Left kidney (tissue), 2 donors: ENCODE measurements around the gene LEF1. TPM values are rescaled to one million over a fixed set of nuclear protein-coding genes. Genes with fewer than 3 reads are reported as not detected.

ENCODE experiments used
- DNase-seq: peaks from one replicate; pipeline ENCODE4 v3.0.0-alpha.2; 2013
- polyA plus RNA-seq: library from polyadenylated mRNA; unstranded; fragments of 120-200 nt; gene quantifications from one replicate; pipeline ENCODE4 v1.2.1, GENCODE V29; 2013; ENCODE audit not compliant: insufficient read length

LEF1 gene
- polyA plus RNA-seq, 1 donor = 83.2 TPM

DNA sequence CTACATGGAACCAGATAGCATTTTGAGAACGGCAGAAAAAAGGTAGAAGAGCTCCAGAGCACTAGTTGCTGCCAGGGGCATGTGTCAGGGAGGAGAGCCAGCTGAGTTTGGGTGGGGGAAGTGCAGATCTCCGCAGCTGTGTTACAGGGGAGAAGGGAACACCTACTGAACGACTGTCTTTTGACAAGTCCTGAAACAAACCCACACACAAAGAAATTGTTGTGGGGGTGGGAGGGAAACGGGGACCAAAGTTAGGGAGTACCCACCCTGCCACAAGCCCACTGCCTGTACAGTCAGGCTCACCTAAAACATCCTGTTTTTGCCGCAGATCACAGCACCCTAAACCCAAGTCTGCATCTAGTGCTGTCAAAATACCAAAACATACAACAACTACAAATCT lies 55.5 kb downstream of the LEF1 start:
- DNase-seq = no peak

DNA sequence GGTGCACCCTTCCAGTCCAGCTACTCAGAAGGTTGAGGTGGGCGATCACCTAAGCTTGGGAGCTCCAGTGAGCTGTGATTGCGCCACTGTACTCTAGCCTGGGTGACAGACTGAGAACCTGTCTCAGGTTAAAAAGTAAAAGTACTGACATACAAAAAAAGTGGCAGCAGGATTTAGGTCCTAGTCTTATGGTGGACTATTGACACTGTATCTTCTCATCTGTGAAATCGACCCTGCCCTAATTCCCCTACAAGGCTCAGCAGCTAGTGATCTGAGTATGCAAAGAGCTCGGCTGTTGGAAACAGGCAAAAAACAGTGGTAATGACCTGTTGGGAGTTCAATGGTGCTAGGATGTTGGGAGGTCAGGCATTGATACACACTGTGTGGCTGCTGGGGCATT lies 57.0 kb downstream of the LEF1 start:
- no peak for DNase-seq

DNA sequence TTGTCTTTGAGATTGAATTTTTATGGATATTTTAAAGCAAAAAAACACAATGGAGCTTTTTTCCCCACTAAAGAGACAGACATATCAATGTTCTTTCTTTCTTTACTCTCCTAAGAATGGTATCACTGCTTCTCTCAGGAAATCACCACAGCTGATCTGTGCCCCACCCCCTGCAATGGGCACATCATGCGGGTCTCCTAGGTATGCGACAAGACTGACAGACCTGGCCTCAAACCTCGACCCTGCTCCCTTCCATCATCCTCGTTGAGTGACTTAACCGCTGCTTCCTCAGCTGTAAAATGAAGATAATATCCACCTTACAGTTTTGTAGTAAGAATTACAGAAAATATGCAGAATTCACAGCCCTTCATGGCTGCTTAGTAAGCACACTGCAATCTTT lies 58.3 kb downstream of the LEF1 start:
- no peak for DNase-seq

DNA sequence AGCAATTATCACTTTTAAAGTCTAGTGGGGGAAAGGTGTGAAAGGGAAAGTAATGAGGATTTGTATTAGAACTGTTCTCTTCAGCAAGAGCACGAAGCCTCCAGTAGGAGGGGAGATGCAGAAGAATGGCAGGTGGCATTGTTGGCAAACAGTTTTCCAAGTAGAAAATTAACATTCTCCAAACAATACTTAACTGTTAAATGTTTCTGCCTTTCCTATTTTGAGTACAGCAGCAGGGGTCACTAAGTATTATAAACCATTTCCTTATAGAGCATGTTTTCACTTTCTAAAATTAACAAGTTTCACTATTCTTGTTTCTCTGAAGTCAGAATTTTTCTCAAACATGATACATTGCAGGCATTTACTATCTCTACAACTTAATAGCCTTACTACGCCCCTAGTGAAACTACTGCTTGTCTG lies 58.7 kb downstream of the LEF1 start:
- no peak for DNase-seq

DNA sequence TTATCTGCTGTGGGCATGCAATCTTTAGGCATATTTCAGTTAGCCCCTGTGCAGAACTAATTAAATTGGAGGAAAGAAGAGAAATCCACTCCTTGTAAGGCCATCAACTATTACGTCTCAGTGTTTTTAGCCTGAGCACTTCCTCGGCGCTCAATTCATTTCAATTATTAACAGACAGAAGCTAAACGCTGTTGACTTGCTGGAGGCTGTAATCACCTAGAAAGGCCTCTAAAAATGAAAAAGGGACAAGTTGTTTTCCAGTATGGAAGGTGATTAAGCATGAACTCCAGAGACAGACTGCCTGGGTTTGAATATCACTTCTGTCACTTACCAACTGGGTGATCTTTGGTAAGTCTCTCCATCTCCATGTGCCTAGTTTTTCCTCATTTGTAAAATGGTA lies 59.6 kb downstream of the LEF1 start:
- DNase-seq = no peak

DNA sequence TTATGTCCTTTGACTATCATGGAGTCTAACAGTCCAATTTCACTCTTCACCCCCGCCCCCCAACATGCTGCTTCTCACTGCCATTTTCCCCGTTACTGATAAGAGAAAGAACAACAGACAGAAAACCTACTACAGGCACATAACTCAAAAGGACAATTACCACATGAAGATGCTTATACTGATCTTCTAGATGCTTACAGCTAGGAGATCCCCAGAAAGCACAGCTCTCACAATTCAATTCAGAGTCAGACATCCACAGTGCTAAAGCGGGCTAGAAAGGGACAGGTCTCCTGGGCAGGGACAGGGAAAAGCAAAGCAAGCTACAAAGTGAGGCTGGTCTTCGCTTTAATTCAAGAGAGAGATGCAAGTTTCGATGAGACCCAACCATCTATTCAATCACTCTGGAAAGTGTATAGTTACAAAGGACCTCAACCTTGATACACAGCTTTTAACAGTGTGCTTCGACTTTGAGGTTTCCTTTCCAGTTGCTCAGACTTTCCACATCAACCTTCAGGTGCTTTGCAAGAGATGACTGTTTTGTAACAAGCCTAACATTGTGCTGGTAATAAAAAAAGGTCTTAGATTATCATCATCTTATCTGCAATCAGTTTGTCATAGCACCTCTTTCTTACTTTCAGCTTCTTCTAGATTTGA lies 60.9 kb downstream of the LEF1 start:
- DNase-seq = no peak

DNA sequence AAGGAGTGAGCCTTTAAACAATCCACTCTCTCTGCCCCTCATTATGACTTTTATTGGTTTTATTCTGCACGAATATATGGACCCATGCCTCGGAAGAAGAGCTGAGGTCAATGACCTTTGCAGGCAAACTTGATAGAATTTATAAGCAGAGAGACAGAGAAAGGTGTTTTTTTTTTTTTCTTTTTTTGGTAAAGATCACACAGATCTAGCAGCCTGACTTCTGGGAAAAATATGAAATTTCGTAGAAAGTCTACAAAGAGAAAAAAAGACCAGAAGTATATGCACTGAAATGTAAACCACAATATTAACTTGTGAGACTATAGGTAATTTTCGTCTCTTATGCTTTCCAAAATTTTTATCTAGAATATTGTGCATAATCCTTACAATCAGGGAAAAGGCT lies 61.6 kb downstream of the LEF1 start:
- no peak for DNase-seq

DNA sequence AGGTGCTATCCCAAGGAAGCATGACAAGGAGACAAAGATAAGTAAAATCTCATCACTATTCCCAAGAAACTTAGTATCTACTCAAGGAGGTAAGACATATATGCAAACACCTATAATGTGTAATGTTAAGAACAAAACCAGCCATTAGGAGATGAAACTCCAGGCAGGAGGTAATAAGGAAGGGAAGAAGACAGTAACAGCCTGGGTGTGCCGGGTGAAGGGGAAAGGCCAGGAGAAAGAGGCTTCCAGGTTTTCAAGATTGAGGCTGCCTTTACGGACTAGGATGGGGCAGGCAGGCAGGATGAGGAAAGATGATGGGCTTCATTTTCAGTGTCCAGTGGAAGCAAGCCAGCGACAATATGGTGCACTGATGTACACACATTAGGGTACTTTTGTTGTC lies 62.5 kb downstream of the LEF1 start:
- no peak for DNase-seq

DNA sequence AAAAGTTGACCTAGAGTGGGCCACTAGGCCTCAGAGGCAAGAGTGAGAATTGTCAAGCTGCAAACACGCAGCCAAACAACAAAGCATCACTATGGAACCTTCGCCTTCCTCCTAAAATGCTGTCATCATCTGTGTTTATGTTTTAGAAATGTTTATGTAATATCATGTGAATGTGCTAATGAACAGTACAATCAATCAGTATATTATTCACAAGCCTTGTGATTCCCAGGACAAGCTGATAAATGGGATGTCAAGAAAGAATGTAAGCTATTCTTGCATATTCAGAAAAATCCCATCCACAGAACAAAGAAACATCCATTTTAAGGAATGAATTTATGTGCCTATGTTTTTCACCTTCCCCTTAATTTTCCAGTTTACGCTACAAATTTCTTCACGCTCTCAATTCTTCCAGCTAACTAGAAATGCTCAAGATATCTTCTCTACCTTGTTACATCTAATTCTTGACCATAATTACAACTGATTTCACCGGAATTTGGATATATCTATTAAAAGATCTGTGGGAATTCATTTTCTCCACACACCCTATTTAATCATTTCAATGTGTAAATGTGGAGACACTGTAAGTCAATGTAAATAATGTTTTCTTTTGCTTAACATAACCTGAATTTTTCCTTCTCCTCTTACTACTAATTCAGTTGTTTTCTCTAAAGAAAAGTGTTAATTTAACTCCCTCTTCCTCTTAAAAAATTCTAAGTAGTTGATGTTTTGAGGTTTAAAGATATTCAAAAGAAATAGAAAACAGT lies 65.5 kb downstream of the LEF1 start:
- no peak for DNase-seq

DNA sequence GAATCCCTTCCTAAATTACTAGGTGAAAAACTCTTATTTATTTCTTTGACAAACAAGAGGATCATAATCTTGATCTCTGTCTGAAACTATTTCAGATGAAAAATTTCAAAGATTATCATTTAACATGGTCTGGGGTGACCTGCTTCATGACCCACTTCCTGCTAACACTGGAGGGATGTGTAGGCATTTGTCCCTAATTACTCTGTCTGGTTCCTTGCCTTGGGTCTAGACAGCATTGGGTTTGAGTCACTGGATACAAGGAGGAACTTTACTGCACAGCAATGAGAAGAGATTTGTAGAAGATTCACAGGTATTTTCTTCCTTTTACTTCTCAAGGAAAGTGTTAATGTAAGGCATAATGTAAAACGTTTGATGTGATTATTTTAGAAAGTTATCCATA lies 67.9 kb downstream of the LEF1 start:
- no peak for DNase-seq

DNA sequence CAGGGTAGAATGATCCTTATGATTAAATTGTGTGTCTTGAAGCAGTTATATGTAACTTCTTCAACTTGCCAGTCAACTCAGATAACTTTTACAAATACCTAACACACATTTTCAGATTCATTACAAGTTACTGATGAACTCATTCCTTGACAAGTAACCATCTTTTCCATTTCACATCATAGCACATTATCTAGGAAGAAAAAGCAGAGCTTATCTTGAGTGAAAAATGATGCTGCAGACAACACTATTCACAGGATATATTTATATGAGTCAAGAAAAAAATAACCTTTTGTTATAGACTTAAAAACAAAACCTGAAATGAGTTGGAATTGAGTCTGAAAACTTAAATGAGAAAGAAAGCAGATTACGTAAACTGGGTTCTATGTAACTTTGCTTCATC lies 68.9 kb downstream of the LEF1 start:
- no peak for DNase-seq

DNA sequence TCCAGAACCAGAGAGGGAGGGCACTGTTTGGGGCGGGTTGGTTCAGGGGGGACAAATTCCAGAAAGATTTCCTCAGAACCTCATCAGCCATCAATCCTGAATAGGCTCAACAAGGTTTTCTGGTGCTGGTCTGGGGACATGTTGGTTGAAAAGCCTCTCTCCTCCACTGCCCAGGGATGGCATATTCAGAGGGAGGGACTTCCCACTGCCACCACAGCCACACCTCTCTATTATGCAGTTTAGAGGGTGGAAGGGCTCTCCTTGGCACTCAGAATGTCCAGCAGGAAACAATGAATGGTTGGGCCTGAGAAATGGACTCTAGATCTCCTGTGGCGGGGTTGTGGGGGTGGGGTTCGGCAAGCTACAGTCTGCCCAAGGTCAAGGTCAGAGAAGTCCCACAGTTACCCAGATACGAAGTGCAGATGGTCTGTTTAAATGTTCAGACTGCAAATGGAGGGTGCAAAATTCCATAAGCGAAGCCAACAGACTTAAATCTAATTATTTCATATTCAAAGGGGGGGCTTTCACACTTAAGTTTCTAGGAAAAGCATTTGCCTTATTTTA lies 70.7 kb downstream of the LEF1 start:
- DNase-seq = no peak

DNA sequence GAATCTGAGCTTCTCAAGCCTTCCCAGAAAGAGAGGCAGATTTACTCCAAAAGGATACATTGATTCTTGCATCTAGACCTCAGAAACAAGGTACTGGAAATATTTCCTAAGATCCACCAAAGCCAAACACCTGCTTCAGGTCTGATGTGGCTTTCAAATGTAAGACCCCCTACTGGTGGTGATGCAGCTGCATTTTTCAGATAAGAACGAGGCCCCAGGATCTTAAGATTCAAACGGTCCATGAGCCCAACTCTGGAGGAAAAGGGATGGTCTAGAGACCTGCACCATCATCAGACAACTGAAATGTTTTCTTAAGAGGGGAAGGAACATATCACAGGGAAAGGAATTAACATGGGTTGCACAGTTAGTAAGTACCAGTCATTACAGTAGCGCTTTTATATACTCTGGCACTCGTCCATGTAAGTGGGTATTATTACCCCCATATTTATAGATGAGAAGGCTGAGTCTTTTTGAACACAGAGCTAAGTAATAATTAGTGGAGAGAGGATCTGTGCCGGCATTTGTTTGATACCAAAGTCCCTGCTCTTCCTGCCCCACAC lies 73.7 kb downstream of the LEF1 start:
- no peak for DNase-seq

DNA sequence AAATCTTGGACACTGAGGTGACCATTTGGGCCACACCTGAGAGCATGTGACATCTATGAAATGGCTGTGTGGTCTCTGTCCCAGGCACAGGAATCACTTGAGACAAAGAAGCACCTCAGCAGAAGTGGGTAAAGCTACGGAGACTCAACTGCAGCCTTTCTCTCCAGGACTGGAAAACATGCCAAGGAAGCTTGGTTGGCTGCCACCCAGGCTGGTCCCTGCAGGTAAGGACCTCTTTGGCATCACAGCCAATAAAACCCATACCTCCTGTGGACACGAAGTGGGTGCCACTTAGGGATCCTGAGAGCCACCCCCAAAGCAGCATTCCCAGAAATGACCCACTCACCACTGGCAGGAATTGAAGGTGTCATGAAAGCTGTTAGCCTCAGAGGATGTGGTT lies 74.6 kb downstream of the LEF1 start:
- no peak for DNase-seq

DNA sequence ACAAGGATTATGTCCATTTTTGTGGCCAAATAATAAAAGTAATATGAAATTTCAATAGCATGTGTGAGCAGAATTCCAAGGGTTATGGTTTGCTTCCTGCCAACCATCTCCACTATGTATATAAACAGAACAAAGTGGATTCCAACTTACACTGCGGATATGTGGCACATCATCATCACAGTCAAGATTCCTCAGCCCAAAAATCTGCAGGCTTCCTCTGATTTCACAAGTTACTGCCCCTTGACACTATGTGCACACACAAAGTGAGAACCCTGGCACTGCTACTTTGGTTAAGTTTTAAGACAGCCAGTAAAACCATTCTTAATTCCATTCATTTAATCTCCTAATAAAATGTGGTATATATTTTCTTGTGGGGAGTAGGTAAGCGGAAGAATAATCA lies 76.4 kb downstream of the LEF1 start:
- no peak for DNase-seq

DNA sequence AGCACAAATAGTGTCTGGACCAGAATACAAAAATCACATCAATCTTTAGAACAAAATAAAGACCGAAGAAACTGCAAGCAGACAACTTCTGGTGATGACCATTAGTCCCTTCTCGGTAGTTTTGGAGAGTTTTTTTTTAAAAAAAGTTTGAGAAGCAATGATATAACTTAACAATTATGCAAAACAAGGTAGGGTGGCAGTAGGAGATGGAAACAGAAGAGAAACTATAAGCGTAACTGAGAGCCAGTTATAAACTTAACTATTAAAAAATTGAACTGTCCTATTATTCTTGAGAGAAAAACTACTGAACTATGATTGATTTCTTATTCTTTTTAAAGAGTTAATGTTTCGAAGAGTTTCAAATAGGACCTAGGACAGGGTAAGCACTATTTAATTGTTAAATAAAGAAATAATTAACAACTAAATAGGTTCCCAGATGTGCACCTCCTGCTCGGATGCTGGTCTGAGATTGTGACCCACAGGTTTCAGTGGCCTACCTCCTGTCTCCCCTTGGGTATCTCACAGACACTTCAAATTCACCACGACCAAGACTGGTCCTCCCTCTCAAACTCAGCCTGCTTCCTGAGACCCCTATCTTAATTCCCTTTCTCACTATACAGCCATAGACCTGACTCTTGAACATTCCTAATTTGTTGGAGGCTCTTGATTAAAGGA lies 81.3 kb downstream of the LEF1 start:
- DNase-seq = no peak

DNA sequence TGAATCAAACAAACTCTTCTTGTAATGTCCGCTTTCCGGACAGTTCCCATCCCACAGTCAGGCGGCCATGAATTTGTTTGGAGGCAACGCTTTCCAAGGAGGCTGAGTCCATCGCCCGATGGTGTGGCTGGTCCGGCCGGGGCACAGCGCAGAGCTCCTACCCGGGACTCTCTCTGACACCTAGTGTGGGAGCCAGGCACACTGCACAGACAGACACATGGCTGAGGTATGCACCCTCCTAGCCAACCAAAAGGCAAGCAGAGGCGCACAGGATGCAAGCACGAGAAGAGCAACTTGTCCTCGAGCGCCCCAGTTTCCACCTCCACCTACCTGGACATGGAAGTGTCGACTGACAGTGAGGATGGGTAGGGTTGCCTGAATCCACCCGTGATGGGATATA lies 87.5 kb downstream of the LEF1 start:
- DNase-seq = no peak

DNA sequence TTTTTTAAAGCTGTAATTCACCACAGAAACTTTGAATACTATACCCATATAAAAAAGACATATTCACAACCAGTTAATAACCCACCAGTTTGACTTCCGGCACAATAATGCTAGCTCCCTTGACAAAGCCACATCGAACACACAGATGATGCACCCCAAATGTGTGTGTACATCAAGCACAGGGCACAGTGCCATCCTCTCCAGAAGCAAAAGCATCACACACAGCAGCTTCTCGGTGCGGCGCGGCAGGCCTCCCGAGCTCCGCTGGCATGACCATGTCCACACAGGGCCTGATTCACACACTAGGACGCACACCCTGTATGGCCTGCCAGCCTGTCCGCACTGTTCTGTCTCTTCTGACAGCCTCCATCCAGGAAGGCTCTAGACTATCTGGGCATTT lies 88.0 kb downstream of the LEF1 start:
- DNase-seq = no peak

DNA sequence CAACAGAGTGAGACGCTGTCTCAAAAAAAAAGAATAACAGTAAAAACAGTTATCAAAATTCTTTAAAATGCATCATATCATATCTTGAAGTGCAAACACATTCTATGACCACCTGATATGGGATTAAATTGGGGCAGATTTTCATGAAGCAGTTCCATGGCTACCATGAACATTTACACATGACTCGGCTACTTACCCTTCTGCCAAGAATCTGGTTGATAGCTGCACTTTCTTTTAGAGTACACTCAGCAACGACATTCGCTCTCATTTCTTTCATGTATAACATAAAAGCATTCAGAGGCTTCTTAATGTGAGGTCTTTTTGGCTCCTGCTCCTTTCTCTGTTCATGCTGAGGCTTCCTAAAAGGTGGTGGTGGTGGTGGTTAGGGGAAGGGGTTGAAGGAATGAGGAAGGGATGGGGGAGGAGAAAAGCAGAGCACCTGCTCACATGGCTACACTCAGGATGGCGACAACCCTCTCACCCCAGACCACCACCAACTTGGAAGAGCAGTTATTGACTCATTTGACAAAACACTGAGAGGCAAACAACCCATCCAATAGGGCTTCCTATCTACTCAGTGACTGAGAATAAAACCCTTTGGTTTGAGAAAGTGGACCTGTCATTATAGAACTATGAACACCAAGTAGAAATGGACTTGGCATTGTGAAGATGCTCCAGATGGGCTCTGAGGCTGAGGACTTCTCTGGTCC lies 90.6 kb downstream of the LEF1 start:
- no peak for DNase-seq

DNA sequence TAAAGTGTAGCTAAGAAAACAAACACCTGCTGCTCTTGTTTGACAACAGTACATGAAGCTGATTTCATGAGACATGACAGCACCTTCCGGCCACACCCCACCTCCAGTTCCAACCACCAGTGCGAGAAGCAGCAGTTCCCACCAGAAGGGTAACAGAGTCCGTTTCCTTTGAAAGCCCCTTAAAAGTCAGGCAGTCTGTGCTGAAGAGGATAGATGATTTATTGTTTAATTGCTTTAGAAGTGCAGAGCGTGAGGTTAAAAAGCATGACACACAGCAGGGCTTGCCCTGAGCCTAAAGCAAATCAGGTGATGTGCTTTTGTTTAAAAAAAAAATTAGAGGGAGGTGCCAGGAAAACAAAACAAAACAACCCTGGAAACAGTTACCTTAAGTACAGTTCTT lies 96.4 kb downstream of the LEF1 start:
- DNase-seq = no peak

DNA sequence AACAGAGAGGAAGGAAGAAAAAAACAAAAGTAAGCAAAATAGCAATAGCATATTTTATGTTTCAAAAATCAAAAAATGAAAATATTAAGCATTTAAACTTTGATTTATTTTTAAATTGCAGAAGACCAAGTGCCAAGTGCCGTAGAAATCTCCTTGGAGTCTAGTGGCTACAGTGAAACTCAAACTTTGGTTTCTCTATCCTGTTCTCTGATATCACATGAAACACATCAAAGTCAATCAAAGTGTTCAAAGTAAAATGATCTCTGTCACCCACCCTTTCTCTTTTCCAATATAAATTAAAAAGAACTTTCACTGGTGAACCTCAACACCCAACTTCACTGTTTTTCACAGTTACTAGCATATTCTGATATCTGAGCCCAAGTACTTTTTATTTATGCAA lies 98.0 kb downstream of the LEF1 start:
- no peak for DNase-seq

DNA sequence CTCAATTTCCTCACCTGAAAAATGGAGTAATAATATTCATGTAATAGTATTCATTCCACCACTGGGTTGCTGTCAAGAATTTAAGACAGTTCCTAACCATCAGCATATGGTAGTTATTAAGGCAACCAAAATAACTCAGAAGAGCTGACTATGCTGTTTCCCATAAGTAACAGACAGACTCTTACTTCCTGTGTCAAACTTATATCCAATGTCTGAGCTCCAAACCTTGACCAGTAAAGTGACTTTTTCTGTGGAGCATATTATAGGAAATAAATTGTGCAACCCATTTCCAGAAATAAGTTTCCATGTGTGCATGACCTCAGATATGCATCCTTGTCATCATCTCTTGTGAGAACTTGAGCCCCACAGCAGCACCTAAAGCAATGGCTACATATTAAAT lies 100.3 kb downstream of the LEF1 start:
- no peak for DNase-seq
